ENCODE data around the gene ABCC4. TPM values are rescaled to one million over a fixed set of nuclear protein-coding genes. Genes with fewer than 3 reads are reported as not detected.

Gene ABCC4
- total and polyA plus RNA-seq, 9 of the 15 experiments (the other 6 are each of a cell fraction or from before 2014, with no cell fraction given) = 9.4 to 46.1 (median 25.4) TPM

DNA sequence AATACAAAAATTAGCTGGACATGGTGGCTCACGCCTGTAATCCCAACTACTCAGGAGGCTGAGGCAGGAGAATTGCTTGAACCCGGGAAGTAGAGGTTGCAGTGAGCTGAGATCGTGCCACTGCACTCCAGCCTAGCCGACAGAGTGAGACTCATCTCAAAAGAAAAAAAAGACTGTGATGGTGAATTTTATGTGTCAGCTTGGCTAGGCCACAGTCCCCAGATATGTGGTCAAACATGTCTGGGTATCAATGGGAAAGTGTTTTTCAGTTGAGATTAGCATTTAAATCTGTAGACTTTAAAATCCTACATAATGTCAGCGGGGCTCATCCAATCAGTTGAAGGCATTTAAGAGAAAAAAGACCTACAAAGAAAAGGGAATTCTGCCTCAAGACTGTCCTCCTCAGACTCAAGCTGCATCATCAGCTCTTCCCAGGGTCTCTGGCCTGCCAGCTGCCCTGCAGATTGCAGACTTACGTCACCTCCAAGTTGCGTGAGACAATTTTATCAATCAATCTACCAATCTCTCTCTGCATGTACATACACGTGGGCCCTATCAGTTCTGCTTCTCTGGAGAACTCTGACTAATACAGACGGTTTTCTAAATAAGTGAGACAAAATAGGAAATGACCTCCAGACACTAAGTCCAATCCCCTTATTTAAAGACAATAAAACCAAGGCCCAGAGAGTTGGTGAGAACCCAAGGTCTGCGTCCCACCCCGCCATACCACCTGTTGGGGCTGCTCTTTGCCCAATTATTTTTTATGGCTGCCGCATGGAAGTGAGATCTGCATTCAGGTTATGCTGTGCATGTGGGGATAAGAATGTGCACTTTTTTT is 99.2 kb downstream of the ABCC4 start (continued):
- TF ChIP-seq CEBPB (tag; IDR thresholded peaks at IDR 0.05) (peak; percentile 37; the same call in 1 of the 2 replicates), TEAD4 (IDR thresholded peaks at IDR 0.05; ENCODE audit: low read length) (peak; percentile 88), TEAD4 (CRISPR knock-in tag; IDR thresholded peaks at IDR 0.05; ENCODE audit: borderline replicate concordance) (no peak), EP300 (IDR thresholded peaks at IDR 0.05; ENCODE audit: low read length) (peak; percentile 81), KAT2B (IDR thresholded peaks at IDR 0.05; ENCODE audit: low read depth, low read length) (no peak), ZEB2 (IDR thresholded peaks at IDR 0.05) (peak; percentile 32; the same call in 1 of the 2 replicates), NBN (IDR thresholded peaks at IDR 0.05; ENCODE audit: low read depth) (no peak), ZNF408 (CRISPR knock-in tag; IDR thresholded peaks at IDR 0.05; ENCODE audit: low read depth) (no peak), EGR1 (conservative IDR thresholded peaks at IDR 0.05) (no peak), YY1 (IDR thresholded peaks at IDR 0.05; ENCODE audit: borderline replicate concordance in 1 of 3, control insufficient read depth in 1 of 3, extremely low read depth in 1 of 3, insufficient read depth in 3 of 3, insufficient read length in 1 of 3, insufficient replicate concordance in 2 of 3, low read depth in 1 of 3, low read length in 2 of 3) (no peak), TCF3 (CRISPR knock-in tag; IDR thresholded peaks at IDR 0.05) (peak; percentile 75), TAF9B (IDR thresholded peaks at IDR 0.05; ENCODE audit: partially characterized antibody) (peak; percentile 37), ZFX (CRISPR knock-in tag; IDR thresholded peaks at IDR 0.05) (0 out of 2 replicates have a peak, but pooled peaks have one; percentile 11), RAD21 (CRISPR knock-in tag; conservative IDR thresholded peaks at IDR 0.05 in 1 of 2, IDR thresholded peaks at IDR 0.05 in 1 of 2) (peak in 1 of 2 experiments; percentile 15; a peak in 1 of 4 replicates), PML (IDR thresholded peaks at IDR 0.05; ENCODE audit: low read length) (peak; percentile 64; the same call in 1 of the 2 replicates), BCL6 (CRISPR knock-in tag; IDR thresholded peaks at IDR 0.05) (no peak), KLF16 (IDR thresholded peaks at IDR 0.05) (peak; percentile 75)
- TF ChIP-seq, protein P1, sequence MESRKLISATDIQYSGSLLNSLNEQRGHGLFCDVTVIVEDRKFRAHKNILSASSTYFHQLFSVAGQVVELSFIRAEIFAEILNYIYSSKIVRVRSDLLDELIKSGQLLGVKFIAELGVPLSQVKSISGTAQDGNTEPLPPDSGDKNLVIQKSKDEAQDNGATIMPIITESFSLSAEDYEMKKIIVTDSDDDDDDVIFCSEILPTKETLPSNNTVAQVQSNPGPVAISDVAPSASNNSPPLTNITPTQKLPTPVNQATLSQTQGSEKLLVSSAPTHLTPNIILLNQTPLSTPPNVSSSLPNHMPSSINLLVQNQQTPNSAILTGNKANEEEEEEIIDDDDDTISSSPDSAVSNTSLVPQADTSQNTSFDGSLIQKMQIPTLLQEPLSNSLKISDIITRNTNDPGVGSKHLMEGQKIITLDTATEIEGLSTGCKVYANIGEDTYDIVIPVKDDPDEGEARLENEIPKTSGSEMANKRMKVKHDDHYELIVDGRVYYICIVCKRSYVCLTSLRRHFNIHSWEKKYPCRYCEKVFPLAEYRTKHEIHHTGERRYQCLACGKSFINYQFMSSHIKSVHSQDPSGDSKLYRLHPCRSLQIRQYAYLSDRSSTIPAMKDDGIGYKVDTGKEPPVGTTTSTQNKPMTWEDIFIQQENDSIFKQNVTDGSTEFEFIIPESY (CRISPR knock-in tag; IDR thresholded peaks at IDR 0.05) = peak; percentile 27; the same call in 1 of the 2 replicates
- TF ChIP-seq, protein P2, sequence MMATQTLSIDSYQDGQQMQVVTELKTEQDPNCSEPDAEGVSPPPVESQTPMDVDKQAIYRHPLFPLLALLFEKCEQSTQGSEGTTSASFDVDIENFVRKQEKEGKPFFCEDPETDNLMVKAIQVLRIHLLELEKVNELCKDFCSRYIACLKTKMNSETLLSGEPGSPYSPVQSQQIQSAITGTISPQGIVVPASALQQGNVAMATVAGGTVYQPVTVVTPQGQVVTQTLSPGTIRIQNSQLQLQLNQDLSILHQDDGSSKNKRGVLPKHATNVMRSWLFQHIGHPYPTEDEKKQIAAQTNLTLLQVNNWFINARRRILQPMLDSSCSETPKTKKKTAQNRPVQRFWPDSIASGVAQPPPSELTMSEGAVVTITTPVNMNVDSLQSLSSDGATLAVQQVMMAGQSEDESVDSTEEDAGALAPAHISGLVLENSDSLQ (IDR thresholded peaks at IDR 0.05) = 0 out of 2 replicates have a peak, but pooled peaks have one; percentile 43

Measured in K562 (cell line).